WTC11 (cell line): ENCODE measurements around the gene HID1. TPM values are rescaled to one million over a fixed set of nuclear protein-coding genes. Genes with fewer than 3 reads are reported as not detected.

ENCODE experiments used
- ATAC-seq: fragments of 200-7000 bp; cut with Tn5 transposase; 2 replicates; pipeline ENCODE4 v1.10.0; 2021; ENCODE audit warnings: mild to moderate bottlenecking, moderate library complexity
- CTCF ChIA-PET: fragments of 300-600 bp; sonication (Branson Sonifier 250); formaldehyde crosslinking; loops from one replicate; lab custom pipeline; 2021; ENCODE audit warnings: antibody characterized with exemption; lab: Charles Lee
- POLR2A ChIA-PET: fragments of 350-600 bp; sonication (Branson Sonifier 250); formaldehyde crosslinking; loops from one replicate; lab custom pipeline; 2021; ENCODE audit warnings: antibody characterized with exemption; lab: Charles Lee
- DNase-seq: peaks from one replicate; pipeline ENCODE4 v3.0.0; 2021; ENCODE audit warnings: low spot score
- H3K27ac Mint-ChIP-seq: 2 replicates; pipeline ENCODE4 v1.8.0; 2021; ENCODE audit warnings: mixed read lengths
- H3K27me3 Mint-ChIP-seq: 2 replicates; pipeline ENCODE4 v1.8.0; 2021; ENCODE audit warnings: low read depth, mild to moderate bottlenecking, moderate library complexity, mixed read lengths
- H3K36me3 Mint-ChIP-seq: 2 replicates; pipeline ENCODE4 v1.8.0; 2021; ENCODE audit warnings: mixed read lengths
- H3K4me1 Mint-ChIP-seq: 2 replicates; pipeline ENCODE4 v1.8.0; 2022; ENCODE audit warnings: mixed read lengths
- H3K4me3 Mint-ChIP-seq: 2 replicates; pipeline ENCODE4 v1.8.0; 2021; ENCODE audit warnings: mild to moderate bottlenecking, moderate library complexity, mixed read lengths
- H3K9me3 Mint-ChIP-seq: 2 replicates; pipeline ENCODE4 v1.8.0; 2021; ENCODE audit warnings: mixed read lengths
- ATF2 ChIP-seq: sonication (generic); formaldehyde crosslinking; IDR thresholded peaks from 2 replicates; pipeline ENCODE4 v1.8.1; 2022; ENCODE audit warnings: low read depth, missing genetic modification reagents, borderline replicate concordance
- ATF6 ChIP-seq: sonication (generic); formaldehyde crosslinking; IDR thresholded peaks from 2 replicates; pipeline ENCODE4 v1.8.1; 2023; ENCODE audit warnings: mild to moderate bottlenecking, missing genetic modification reagents
- CBFB ChIP-seq: sonication (generic); formaldehyde crosslinking; IDR thresholded peaks from 2 replicates; pipeline ENCODE4 v1.8.1; 2022; ENCODE audit warnings: mild to moderate bottlenecking, low read depth, missing genetic modification reagents
- E2F4 ChIP-seq: sonication (generic); formaldehyde crosslinking; IDR thresholded peaks from 2 replicates; pipeline ENCODE4 v1.8.1; 2022; ENCODE audit warnings: low read depth, mild to moderate bottlenecking, moderate library complexity, missing genetic modification reagents, borderline replicate concordance
- E2F5 ChIP-seq: sonication (generic); formaldehyde crosslinking; IDR thresholded peaks from 2 replicates; pipeline ENCODE4 v1.8.1; 2022; ENCODE audit warnings: mild to moderate bottlenecking, moderate library complexity, missing genetic modification reagents
- ELF4 ChIP-seq: sonication (generic); formaldehyde crosslinking; IDR thresholded peaks from 2 replicates; pipeline ENCODE4 v1.8.1; 2022; ENCODE audit warnings: low read depth, mild to moderate bottlenecking, moderate library complexity, missing genetic modification reagents
- ESRRA ChIP-seq: sonication (generic); formaldehyde crosslinking; IDR thresholded peaks from 2 replicates; pipeline ENCODE4 v1.8.1; 2022; ENCODE audit warnings: mild to moderate bottlenecking, missing genetic modification reagents, borderline replicate concordance
- FOXP1 ChIP-seq: sonication (generic); formaldehyde crosslinking; IDR thresholded peaks from 2 replicates; pipeline ENCODE4 v1.8.0; 2022; ENCODE audit warnings: missing genetic modification reagents, mild to moderate bottlenecking, moderate library complexity, borderline replicate concordance
- HMGA2 ChIP-seq: fragments of 250-450 bp; sonication (Bioruptor Pico); IDR thresholded peaks from 2 replicates; pipeline ENCODE4 v1.4.0; 2021; ENCODE audit warnings: mild to moderate bottlenecking, moderate library complexity
- MXD4 ChIP-seq: fragments of 250-450 bp; sonication (Bioruptor Pico); IDR thresholded peaks from 2 replicates; pipeline ENCODE4 v1.8.0; 2021; ENCODE audit warnings: mild to moderate bottlenecking, moderate library complexity, borderline replicate concordance
- NR1H2 ChIP-seq: sonication (generic); formaldehyde crosslinking; IDR thresholded peaks from 2 replicates; pipeline ENCODE4 v1.9.0; 2021; ENCODE audit warnings: mild to moderate bottlenecking, moderate library complexity, missing genetic modification reagents
- PREB ChIP-seq: sonication (generic); formaldehyde crosslinking; IDR thresholded peaks from 2 replicates; pipeline ENCODE4 v1.8.1; 2022; ENCODE audit warnings: mild to moderate bottlenecking, missing genetic modification reagents, moderate library complexity, borderline replicate concordance
- TP53 ChIP-seq: sonication (generic); formaldehyde crosslinking; IDR thresholded peaks from 2 replicates; pipeline ENCODE4 v1.8.1; 2023; ENCODE audit warnings: mild to moderate bottlenecking, missing genetic modification reagents
- ZBTB21 ChIP-seq: sonication (generic); formaldehyde crosslinking; IDR thresholded peaks from 2 replicates; pipeline ENCODE4 v1.8.1; 2023; ENCODE audit warnings: mild to moderate bottlenecking, missing genetic modification reagents, borderline replicate concordance
- ZMAT4 ChIP-seq: fragments of 250-450 bp; sonication (Bioruptor Pico); IDR thresholded peaks from 2 replicates; pipeline ENCODE4 v1.9.0; 2021; ENCODE audit warnings: mild to moderate bottlenecking
- ZNF121 ChIP-seq: sonication (generic); formaldehyde crosslinking; IDR thresholded peaks from 2 replicates; pipeline ENCODE4 v1.8.0; 2023; ENCODE audit warnings: missing genetic modification reagents
- ZNF512 ChIP-seq: sonication (generic); formaldehyde crosslinking; IDR thresholded peaks from 2 replicates; pipeline ENCODE4 v1.8.1; 2022; ENCODE audit warnings: missing genetic modification reagents, borderline replicate concordance
- total RNA-seq: library from RNA; stranded (reverse); gene quantifications from 3 replicates; pipeline ENCODE4 v1.2.3, GENCODE V29; 2021

Gene HID1
- total RNA-seq, 1 experiment from 2014 or later: 16.7 TPM

- ATAC-seq (no peak), DNase-seq (no peak)
- peaks cover 12% of the 10 kb centered on the region for H3K36me3 Mint-ChIP-seq
- no peak overlapping the region for H3K4me3 Mint-ChIP-seq
- POLR2A ChIA-PET: no interaction called here
- TF ChIP-seq ZNF121 (CRISPR knock-in tag) (no peak), ATF6 (CRISPR knock-in tag) (no peak), ZMAT4 (CRISPR knock-in tag) (no peak), TP53 (CRISPR knock-in tag) (no peak), FOXP1 (CRISPR knock-in tag) (no peak), ZBTB21 (CRISPR knock-in tag) (no peak), MXD4 (CRISPR knock-in tag) (no peak), ESRRA (CRISPR knock-in tag) (no peak), PREB (CRISPR knock-in tag) (no peak), E2F5 (CRISPR knock-in tag) (no peak), ZNF512 (CRISPR knock-in tag) (no peak), NR1H2 (CRISPR knock-in tag) (no peak), ELF4 (CRISPR knock-in tag) (no peak), ATF2 (CRISPR knock-in tag) (no peak), E2F4 (no peak), CBFB (CRISPR knock-in tag) (no peak), HMGA2 (CRISPR knock-in tag) (no peak)
- no peaks in the 10 kb centered on the region for H3K9me3 Mint-ChIP-seq
- no peaks in the 10 kb centered on the region for H3K27me3 Mint-ChIP-seq
- no peaks in the 10 kb centered on the region for H3K4me1 Mint-ChIP-seq
- CTCF ChIA-PET: interaction anchor here (0.9 to 2.8 kb wide), 2 partner anchors 44 to 48 kb away, joined by 3 to 14 read pairs; no protein-coding TSS in a partner anchor
- no peak overlapping the region for H3K27ac Mint-ChIP-seq
Measured at GRCh38 chr17:75005291-75005690, 32.7 kb upstream of the HID1 start.
